Tibial nerve (tissue), 4 donors: ENCODE results near the gene PALB2. TPM values are rescaled to one million over a fixed set of nuclear protein-coding genes. Genes with fewer than 3 reads are reported as not detected.

Source experiments
- DNase-seq, 2 donors: peaks; one replicate each; pipeline ENCODE4 v3.0.0-alpha.2; 2019; ENCODE audit warnings: low spot score in 2 of 2
- H3K27ac ChIP-seq, 4 donors: fragments of 200-600 bp; sonication (generic) in 3 of 4; one replicate each; pipeline ENCODE4 v1.5.1; 2017 to 2019; ENCODE audit warnings: mild to moderate bottlenecking in 1 of 4
- H3K27me3 ChIP-seq, 2 donors: fragments of 200-600 bp; sonication (generic) in 1 of 2; one replicate each; pipeline versions ENCODE4 v1.5.1 to v1.6.0; 2017 to 2019
- H3K36me3 ChIP-seq, 3 donors: fragments of 200-600 bp; sonication (generic); one replicate each; pipeline ENCODE4 v1.5.1; 2018 to 2019
- H3K4me1 ChIP-seq, 4 donors: fragments of 200-600 bp; sonication (generic) in 3 of 4; one replicate each; pipeline ENCODE4 v1.5.1; 2017 to 2019
- H3K4me3 ChIP-seq, 4 donors: fragments of 200-600 bp; sonication (generic) in 3 of 4; one replicate each; pipeline ENCODE4 v1.5.1; 2017 to 2019; ENCODE audit warnings: mild to moderate bottlenecking in 1 of 4, moderate library complexity in 1 of 4
- H3K9me3 ChIP-seq, 4 donors: fragments of 200-600 bp; sonication (generic) in 3 of 4; one replicate each; pipeline ENCODE4 v1.5.1; 2017 to 2019
- EP300 ChIP-seq, 2 donors: sonication (generic); formaldehyde crosslinking; IDR thresholded peaks; one replicate each; pipeline ENCODE4 v1.6.1; 2017; ENCODE audit warnings: antibody characterized with exemption in 2 of 2, mild to moderate bottlenecking in 1 of 2
- POLR2A ChIP-seq, 2 donors: fragments of 450-650 bp; IDR thresholded peaks; one replicate each; pipeline ENCODE4 v1.6.1; 2017; ENCODE audit warnings: antibody characterized with exemption in 2 of 2, mild to moderate bottlenecking in 2 of 2, moderate library complexity in 2 of 2
- WGBS, 2 donors: methylation state at CpG; one replicate each; pipeline ENCODE4 v1.1.5; 2018; 5-methylcytosine and 5-hydroxymethylcytosine counted together
- total RNA-seq, 4 donors: library from RNA; depleted of rRNA; stranded (reverse); fragments of >200 nt; gene quantifications; one replicate each; pipeline ENCODE4 v1.1.0, GENCODE V29; 2016
- TF ChIP-seq, protein P1 (sequence below), 5 experiments: fragments of 200-600 bp in 3 of 5; fragments of 450-650 bp in 2 of 5; sonication (generic) in 3 of 5; IDR thresholded peaks; one replicate each; pipeline ENCODE4 v1.5.1; 2016 to 2019; ENCODE audit warnings: antibody characterized with exemption in 5 of 5, mild to moderate bottlenecking in 3 of 5, moderate library complexity in 2 of 5

Gene PALB2
- total RNA-seq, 4 donors from 2014 or later: 9.6 to 19.0 (median 10.7) TPM

DNA sequence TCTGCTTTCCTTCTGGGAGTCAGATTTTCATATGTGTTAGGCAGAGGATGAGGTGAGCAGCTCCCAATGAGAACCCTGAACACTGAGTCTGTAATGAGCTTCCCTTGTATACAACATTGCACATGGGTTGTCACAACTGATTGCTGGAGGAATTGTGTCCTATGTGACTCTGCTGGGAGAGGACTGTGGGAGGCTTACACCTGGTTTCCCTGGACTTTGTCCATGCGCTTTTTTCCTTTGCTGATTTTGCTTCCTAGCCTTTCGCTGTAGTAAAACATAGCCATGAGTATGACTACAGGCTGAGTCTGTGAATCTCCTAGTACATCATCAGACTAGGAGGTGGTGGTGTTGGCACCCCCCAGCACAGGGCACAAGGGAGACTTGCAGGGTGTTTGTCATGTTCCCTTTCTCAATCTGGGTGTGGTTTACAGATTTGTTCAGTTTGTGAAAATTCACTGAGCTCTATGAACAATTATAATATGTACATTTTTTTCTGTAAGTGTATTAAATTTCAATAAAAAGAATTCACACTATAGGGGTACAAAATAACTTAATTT is 35.9 kb upstream of the PALB2 start:
- no peak for TF ChIP-seq POLR2A (IDR thresholded peaks at IDR 0.05)
- TF ChIP-seq, protein P1, sequence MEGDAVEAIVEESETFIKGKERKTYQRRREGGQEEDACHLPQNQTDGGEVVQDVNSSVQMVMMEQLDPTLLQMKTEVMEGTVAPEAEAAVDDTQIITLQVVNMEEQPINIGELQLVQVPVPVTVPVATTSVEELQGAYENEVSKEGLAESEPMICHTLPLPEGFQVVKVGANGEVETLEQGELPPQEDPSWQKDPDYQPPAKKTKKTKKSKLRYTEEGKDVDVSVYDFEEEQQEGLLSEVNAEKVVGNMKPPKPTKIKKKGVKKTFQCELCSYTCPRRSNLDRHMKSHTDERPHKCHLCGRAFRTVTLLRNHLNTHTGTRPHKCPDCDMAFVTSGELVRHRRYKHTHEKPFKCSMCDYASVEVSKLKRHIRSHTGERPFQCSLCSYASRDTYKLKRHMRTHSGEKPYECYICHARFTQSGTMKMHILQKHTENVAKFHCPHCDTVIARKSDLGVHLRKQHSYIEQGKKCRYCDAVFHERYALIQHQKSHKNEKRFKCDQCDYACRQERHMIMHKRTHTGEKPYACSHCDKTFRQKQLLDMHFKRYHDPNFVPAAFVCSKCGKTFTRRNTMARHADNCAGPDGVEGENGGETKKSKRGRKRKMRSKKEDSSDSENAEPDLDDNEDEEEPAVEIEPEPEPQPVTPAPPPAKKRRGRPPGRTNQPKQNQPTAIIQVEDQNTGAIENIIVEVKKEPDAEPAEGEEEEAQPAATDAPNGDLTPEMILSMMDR (IDR thresholded peaks at IDR 0.05): no peak
- TF ChIP-seq EP300 (IDR thresholded peaks at IDR 0.05): no peak
- 98 to 100% methylated on average over 2 of the region's 2 CpGs for WGBS, 2 donors
- no peaks in the 10 kb centered on the region for H3K27me3 ChIP-seq

DNA sequence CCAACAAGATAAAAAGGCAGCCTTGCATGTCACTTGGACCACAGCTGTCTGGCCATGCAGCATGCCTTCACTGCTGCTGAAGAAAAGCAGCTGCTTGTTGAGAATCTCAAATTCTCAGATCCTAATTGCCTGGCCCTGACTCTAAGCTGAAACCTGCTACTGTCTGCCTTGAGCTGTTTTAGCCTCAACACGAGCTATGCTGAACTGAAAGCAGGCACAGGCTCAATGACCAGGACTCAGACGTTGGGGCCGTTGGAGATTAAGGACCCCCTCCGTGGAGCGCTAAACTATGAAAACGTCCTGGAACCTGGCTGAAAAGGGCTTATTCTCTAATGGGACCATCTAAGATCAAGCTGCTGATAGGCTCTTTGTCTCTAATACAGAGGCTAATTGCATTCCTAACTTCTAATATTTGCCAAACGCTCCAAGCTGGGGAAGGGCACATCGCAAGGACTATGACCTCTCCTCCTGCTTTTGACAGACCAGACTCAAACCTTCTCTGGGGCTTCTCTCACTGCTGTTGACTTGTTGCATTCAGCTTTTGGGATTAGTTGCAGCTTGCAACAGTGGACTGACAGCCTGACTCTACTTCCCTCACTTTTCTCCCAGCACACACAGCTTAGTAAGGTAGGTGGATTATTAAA is 33.0 kb upstream of the PALB2 start:
- Histone ChIP-seq H3K4me1 (peaks cover 0 to 13% (median 9%) of the 10 kb centered on the region in 4 donors), H3K27me3 (no peaks in the 10 kb centered on the region), H3K9me3 (no peaks in the 10 kb centered on the region), H3K27ac (no peak overlapping the region), H3K36me3 (peaks cover 0 to 57% (median 0%) of the 10 kb centered on the region in 3 donors), H3K4me3 (no peak overlapping the region)
- 66 to 78% methylated on average over 8 of the region's 8 CpGs for WGBS, 2 donors
- no peak for DNase-seq
- TF ChIP-seq POLR2A (IDR thresholded peaks at IDR 0.05) (no peak), EP300 (IDR thresholded peaks at IDR 0.05) (no peak)
- TF ChIP-seq, protein P1 (IDR thresholded peaks at IDR 0.05): no peak

More for the DNA sequence above, 35.9 kb upstream of the PALB2 start:
- H3K27ac ChIP-seq: no peak overlapping the region
- no peaks in the 10 kb centered on the region for H3K9me3 ChIP-seq
- DNase-seq: no peak
- peaks cover 0 to 18% (median 13%) of the 10 kb centered on the region in 4 donors for H3K4me1 ChIP-seq
- H3K36me3 ChIP-seq: peaks cover 0 to 50% (median 0%) of the 10 kb centered on the region in 3 donors
- H3K4me3 ChIP-seq: no peak overlapping the region

DNA sequence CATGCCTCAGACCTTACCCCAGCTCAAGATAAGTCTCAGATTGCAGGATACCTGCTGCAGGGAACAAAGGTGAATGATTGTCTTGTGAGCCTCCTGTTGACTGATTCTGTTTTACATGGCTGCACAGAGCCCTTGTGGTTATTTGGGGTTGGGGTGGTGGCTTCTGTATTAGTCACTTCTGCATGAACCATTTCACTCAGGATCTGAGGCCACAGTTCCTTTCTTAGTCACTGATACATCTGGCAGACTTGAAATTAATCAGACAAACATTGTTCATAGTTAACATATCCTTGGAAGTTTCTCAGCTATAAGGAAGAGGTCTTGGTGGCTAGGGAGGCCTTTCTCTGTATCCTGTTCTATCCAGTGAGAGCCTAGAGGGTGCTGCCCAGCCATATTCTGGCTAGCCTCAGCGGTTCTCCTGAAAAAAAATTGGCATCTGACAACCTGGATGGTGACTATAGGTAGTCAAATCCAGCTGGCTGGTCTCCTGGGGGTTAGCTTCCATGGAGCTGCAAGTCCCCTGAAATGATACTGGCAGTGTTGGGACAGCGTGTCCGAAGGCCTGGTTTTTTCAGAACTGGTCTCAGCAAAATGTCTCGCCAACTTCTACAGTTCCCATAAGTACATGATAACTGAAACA is 29.1 kb upstream of the PALB2 start:
- Histone ChIP-seq H3K4me3 (no peak overlapping the region), H3K36me3 (peaks cover 0 to 89% (median 0%) of the 10 kb centered on the region in 3 donors), H3K4me1 (no peaks in the 10 kb centered on the region), H3K27me3 (no peaks in the 10 kb centered on the region), H3K9me3 (no peaks in the 10 kb centered on the region), H3K27ac (no peak overlapping the region)
- TF ChIP-seq, protein P1 (IDR thresholded peaks at IDR 0.05): no peak
- TF ChIP-seq POLR2A (IDR thresholded peaks at IDR 0.05): no peak
- 92 to 96% methylated on average over 4 of the region's 4 CpGs for WGBS, 2 donors
- DNase-seq: no peak

DNA sequence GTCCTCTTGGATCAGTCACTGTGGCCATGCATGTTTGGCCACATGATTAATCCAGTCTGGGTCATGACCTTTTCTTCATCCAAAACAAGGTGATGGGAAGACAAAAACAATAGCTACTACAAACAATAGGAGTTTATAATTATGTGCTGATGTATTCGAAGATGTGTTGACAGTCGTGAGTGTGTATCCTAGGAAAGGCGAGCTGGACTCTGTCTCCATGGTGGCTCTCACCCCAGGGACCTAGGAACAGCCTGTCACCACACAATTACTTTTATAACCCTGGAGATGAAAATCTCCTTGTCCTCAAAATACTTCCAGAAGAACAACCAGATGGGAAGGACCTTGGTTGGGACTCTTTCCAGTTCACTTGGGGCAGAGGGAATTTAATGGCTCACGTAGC is 27.8 kb upstream of the PALB2 start:
- 89 to 91% methylated on average over 4 of the region's 4 CpGs for WGBS, 2 donors
- Histone ChIP-seq H3K36me3 (peaks cover 0 to 91% (median 0%) of the 10 kb centered on the region in 3 donors), H3K27ac (no peak overlapping the region), H3K4me3 (no peak overlapping the region), H3K27me3 (no peaks in the 10 kb centered on the region), H3K4me1 (no peaks in the 10 kb centered on the region), H3K9me3 (no peaks in the 10 kb centered on the region)
- TF ChIP-seq, protein P1 (IDR thresholded peaks at IDR 0.05): no peak
- TF ChIP-seq EP300 (IDR thresholded peaks at IDR 0.05) (no peak), POLR2A (IDR thresholded peaks at IDR 0.05) (no peak)
- DNase-seq: no peak

DNA sequence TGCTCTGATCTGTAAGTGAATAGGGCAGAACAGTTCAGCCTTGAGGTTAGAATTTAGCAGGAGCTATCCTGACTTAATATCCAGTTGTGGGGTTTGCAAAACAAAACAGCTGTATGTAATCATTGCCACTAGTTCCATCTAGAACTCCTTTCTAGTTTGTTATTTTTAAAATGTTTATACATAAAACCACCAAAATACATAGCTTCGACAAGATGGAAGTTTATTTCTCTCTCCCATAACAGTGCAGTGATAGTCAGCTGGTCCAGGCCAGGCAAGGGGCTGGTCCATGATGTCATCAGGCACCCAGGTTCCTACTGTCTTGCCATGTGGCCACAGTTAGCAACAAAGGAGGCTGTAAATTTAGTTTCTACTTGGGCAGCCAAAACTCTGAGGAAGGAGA is 27.1 kb upstream of the PALB2 start:
- no peak overlapping the region for H3K27ac ChIP-seq
- no peak for DNase-seq
- H3K36me3 ChIP-seq: peaks cover 0 to 95% (median 0%) of the 10 kb centered on the region in 3 donors
- H3K27me3 ChIP-seq: no peaks in the 10 kb centered on the region
- no peak overlapping the region for H3K4me3 ChIP-seq
- no peaks in the 10 kb centered on the region for H3K4me1 ChIP-seq
- TF ChIP-seq, protein P1 (IDR thresholded peaks at IDR 0.05): no peak
- TF ChIP-seq EP300 (IDR thresholded peaks at IDR 0.05) (no peak), POLR2A (IDR thresholded peaks at IDR 0.05) (no peak)
- WGBS, 2 donors: 72 to 83% methylated on average over 1 of the region's 1 CpG
- H3K9me3 ChIP-seq: no peaks in the 10 kb centered on the region
